PFSK-1 (cell line): Measurements from ENCODE around the gene USH2A.

Experiments used
- POLR2AphosphoS5 ChIP-seq: IDR thresholded peaks from 2 replicates; pipeline ENCODE4 v1.6.1; 2012; ENCODE audit warnings: low read depth, mild to moderate bottlenecking, control low read depth, low read length, moderate library complexity
- TAF1 ChIP-seq: IDR thresholded peaks from 2 replicates; pipeline ENCODE4 v1.6.1; 2012; ENCODE audit warnings: low read length, control low read depth, borderline replicate concordance; ENCODE audit not compliant: insufficient read depth

DNA sequence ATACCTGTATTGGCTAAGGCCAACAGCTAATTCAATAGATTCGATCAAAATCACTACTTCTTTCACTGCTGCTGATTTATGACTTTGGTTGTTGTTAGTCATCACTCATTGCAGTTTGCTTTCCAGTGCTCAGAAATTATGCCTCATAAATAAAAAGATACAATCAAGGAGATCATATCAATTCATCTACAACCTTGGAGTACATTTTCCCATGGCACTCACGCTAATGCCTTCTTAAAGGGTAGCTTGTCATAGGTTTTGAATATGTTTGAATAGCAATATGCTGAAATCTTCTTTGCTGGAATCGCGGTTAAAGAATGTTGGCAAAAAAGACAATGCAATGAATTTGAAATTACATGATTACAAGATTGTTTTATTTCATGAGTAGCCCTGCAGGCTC is 766.2 kb downstream of the USH2A start:
- TF ChIP-seq TAF1 (no peak), POLR2AphosphoS5 (no peak)
